ENCODE results near the gene PALLD. TPM values are rescaled to one million over a fixed set of nuclear protein-coding genes. Genes with fewer than 3 reads are reported as not detected.

The PALLD gene
- total RNA-seq, 1 experiment from 2014 or later, result 26.7 TPM

- no peak overlapping the region for H3K4me2 ChIP-seq (ENCODE audit: low read length)
Measured at GRCh38 chr4:168811207-168811606, 314.4 kb downstream of the PALLD start.

DNA sequence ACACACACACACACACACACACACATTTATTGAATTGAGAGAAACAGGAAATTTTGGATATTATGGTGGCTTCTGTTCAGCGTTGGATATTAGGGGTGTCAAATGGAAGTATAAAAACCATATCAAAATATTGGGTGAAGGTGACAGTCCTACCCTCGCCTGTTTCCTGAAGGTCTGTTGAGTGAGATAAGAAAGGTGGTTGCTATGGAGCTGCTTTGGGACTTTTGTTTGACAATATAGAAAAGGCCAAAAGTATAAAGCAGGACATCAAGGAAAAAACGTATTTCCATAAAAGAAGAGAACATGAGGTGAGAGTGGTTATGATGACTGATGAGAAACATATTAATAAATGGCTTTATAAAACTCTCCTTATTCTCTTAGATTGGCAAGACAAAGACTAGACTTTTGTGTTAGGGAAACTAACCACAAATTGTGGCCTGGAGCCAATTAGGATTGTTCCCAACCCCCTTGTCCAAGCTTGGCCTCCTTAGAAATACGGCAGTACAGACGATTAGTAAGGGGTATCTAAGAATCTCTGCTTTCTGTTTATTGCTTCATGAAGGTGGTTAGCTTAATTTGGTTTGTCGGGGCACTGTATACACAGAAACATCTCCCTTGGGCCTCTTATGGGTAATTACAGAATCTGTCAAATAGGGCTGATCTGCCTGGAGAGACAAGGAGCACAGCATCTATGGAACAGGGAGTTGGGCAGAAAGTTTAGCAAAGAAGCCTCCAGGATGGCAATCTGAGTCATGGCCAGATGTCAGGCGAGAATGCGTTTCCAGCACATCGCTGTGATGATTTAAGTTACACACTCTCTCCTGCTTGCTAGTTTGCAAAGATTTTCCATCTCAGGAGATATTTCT, 315.2 kb downstream of the PALLD start:
- H3K4me3 ChIP-seq (ENCODE audit: low read length), result no peak overlapping the region
- DNase-seq (no peak), ATAC-seq (no peak)
- no peaks in the 10 kb centered on the region for H3K79me2 ChIP-seq (ENCODE audit: low read length)
- no peaks in the 10 kb centered on the region for H3K27me3 ChIP-seq (ENCODE audit: low read length)
- ChIA-PET POLR2A (ENCODE audit: unreplicated experiment) (no interaction called here), CTCF (no interaction called here)
- H3K4me1 ChIP-seq (ENCODE audit: insufficient read depth, low read length), result peaks cover 6% of the 10 kb centered on the region
- no peak overlapping the region for H3K27ac ChIP-seq (ENCODE audit: low read length)
- TF ChIP-seq EZH2 (IDR thresholded peaks at IDR 0.05; ENCODE audit: low read length, unreplicated experiment) (no peak), EZH2phosphoT487 (IDR thresholded peaks at IDR 0.05; ENCODE audit: borderline replicate concordance, low read length) (no peak)
- TF ChIP-seq, protein P1, sequence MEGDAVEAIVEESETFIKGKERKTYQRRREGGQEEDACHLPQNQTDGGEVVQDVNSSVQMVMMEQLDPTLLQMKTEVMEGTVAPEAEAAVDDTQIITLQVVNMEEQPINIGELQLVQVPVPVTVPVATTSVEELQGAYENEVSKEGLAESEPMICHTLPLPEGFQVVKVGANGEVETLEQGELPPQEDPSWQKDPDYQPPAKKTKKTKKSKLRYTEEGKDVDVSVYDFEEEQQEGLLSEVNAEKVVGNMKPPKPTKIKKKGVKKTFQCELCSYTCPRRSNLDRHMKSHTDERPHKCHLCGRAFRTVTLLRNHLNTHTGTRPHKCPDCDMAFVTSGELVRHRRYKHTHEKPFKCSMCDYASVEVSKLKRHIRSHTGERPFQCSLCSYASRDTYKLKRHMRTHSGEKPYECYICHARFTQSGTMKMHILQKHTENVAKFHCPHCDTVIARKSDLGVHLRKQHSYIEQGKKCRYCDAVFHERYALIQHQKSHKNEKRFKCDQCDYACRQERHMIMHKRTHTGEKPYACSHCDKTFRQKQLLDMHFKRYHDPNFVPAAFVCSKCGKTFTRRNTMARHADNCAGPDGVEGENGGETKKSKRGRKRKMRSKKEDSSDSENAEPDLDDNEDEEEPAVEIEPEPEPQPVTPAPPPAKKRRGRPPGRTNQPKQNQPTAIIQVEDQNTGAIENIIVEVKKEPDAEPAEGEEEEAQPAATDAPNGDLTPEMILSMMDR (conservative IDR thresholded peaks at IDR 0.05; ENCODE audit: low read depth, low read length), result no peak
- H3K36me3 ChIP-seq (ENCODE audit: low read depth, low read length), result no peaks in the 10 kb centered on the region
- H3K9me2 ChIP-seq (replicated peaks; ENCODE audit: low read length), result no peaks in the 10 kb centered on the region
- no peak overlapping the region for H3K9ac ChIP-seq (ENCODE audit: low read length)
- BruUV-seq (replicated peaks), result no TSS peak
- H4K20me1 ChIP-seq (ENCODE audit: low read length), result no peaks in the 10 kb centered on the region
- H3K4me2 ChIP-seq (ENCODE audit: low read length), result no peak overlapping the region
- no peaks in the 10 kb centered on the region for H3F3A ChIP-seq (ENCODE audit: low read length, unreplicated experiment)
- H3K9me3 ChIP-seq (ENCODE audit: low read length), result no peaks in the 10 kb centered on the region
- intact Hi-C loops (cut with micrococcal nuclease), result no loop called here
- no peak overlapping the region for H2AFZ ChIP-seq (ENCODE audit: low read length)

More at GRCh38 chr4:168811207-168811606, 314.4 kb downstream of the PALLD start:
- intact Hi-C loops (cut with micrococcal nuclease), result no loop called here
- H3K9me2 ChIP-seq (replicated peaks; ENCODE audit: low read length), result no peaks in the 10 kb centered on the region
- TF ChIP-seq EZH2phosphoT487 (IDR thresholded peaks at IDR 0.05; ENCODE audit: borderline replicate concordance, low read length) (no peak), EZH2 (IDR thresholded peaks at IDR 0.05; ENCODE audit: low read length, unreplicated experiment) (no peak)
- TF ChIP-seq, protein P1 (conservative IDR thresholded peaks at IDR 0.05; ENCODE audit: low read depth, low read length), result no peak
- no peaks in the 10 kb centered on the region for H3K79me2 ChIP-seq (ENCODE audit: low read length)
- CTCF ChIA-PET, result no interaction called here
- POLR2A ChIA-PET (ENCODE audit: unreplicated experiment), result no interaction called here
- H3K27me3 ChIP-seq (ENCODE audit: low read length), result no peaks in the 10 kb centered on the region
- H3K9me3 ChIP-seq (ENCODE audit: low read length), result no peaks in the 10 kb centered on the region
- no TSS peak for BruUV-seq (replicated peaks)
- no peak overlapping the region for H3K9ac ChIP-seq (ENCODE audit: low read length)
- no peak overlapping the region for H3K4me3 ChIP-seq (ENCODE audit: low read length)
- no peak overlapping the region for H3K27ac ChIP-seq (ENCODE audit: low read length)
- ATAC-seq, result no peak
- H3K4me1 ChIP-seq (ENCODE audit: insufficient read depth, low read length), result no peaks in the 10 kb centered on the region
- no peaks in the 10 kb centered on the region for H3F3A ChIP-seq (ENCODE audit: low read length, unreplicated experiment)
- no peaks in the 10 kb centered on the region for H4K20me1 ChIP-seq (ENCODE audit: low read length)
- no peaks in the 10 kb centered on the region for H3K36me3 ChIP-seq (ENCODE audit: low read depth, low read length)
- no peak for DNase-seq
- H2AFZ ChIP-seq (ENCODE audit: low read length), result no peak overlapping the region

DNA sequence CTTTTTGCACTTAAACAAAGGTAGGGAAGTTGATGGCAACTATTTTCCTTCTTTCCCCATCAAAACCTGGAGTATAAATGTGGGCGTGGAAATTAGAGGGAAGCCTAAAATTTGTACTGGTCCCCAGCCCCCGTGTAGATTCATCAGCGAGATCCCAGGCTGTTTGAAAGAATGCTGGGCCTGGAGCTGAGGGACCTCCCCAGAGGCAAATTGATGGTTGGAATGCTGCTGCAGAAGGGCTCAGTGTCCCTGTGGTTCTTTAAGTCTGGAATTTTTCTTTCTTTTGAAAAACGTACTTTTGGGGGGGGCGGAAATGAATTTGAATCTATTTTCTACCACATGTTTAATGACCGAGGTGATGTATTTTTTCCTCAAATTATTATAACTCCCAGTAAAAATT, 316.0 kb downstream of the PALLD start:
- Histone ChIP-seq H4K20me1 (ENCODE audit: low read length) (no peaks in the 10 kb centered on the region), H3K79me2 (ENCODE audit: low read length) (no peaks in the 10 kb centered on the region), H3K9me2 (replicated peaks; ENCODE audit: low read length) (no peaks in the 10 kb centered on the region), H3K27me3 (ENCODE audit: low read length) (no peaks in the 10 kb centered on the region), H3K4me2 (ENCODE audit: low read length) (no peak overlapping the region), H3K4me3 (ENCODE audit: low read length) (no peak overlapping the region), H2AFZ (ENCODE audit: low read length) (no peak overlapping the region), H3F3A (ENCODE audit: low read length, unreplicated experiment) (no peaks in the 10 kb centered on the region), H3K9me3 (ENCODE audit: low read length) (no peaks in the 10 kb centered on the region), H3K36me3 (ENCODE audit: low read depth, low read length) (no peaks in the 10 kb centered on the region), H3K9ac (ENCODE audit: low read length) (no peak overlapping the region), H3K4me1 (ENCODE audit: insufficient read depth, low read length) (peaks cover 11% of the 10 kb centered on the region), H3K27ac (ENCODE audit: low read length) (no peak overlapping the region)
- ChIA-PET CTCF (no interaction called here), POLR2A (ENCODE audit: unreplicated experiment) (no interaction called here)
- BruUV-seq (replicated peaks), result no TSS peak
- DNase-seq (no peak), ATAC-seq (no peak)
- intact Hi-C loops (cut with micrococcal nuclease), result no loop called here
- TF ChIP-seq EZH2 (IDR thresholded peaks at IDR 0.05; ENCODE audit: low read length, unreplicated experiment), result no peak
- TF ChIP-seq, protein P1 (conservative IDR thresholded peaks at IDR 0.05; ENCODE audit: low read depth, low read length), result no peak
- TF ChIP-seq EZH2phosphoT487 (IDR thresholded peaks at IDR 0.05; ENCODE audit: borderline replicate concordance, low read length), result no peak
